Measurements from ENCODE around the gene SLC26A8. TPM values are rescaled to one million over a fixed set of nuclear protein-coding genes. Genes with fewer than 3 reads are reported as not detected.
"Not testable (repeated sequence)": the region's sequence is repeated elsewhere in the genome, so short reads cannot be mapped to it uniquely, and the experiment has no call there.

SLC26A8 gene
- total RNA-seq, 4 donors from 2014 or later, result not detected

- WGBS, 2 donors, result 54 to 56% methylated on average over 5 of the region's 5 CpGs
- TF ChIP-seq POLR2A (IDR thresholded peaks at IDR 0.05) (no peak), CTCF (IDR thresholded peaks at IDR 0.05) (no peak)
- DNase-seq (ENCODE audit: low spot score in 2 of 2), result peak in 1 of 2 donors; percentile 4
- no peak overlapping the region for H3K4me3 ChIP-seq (ENCODE audit: low read depth, poor library complexity, severe bottlenecking)
- intact Hi-C loops (cut with DNase I; ENCODE audit: low total_unique reads), result no loop called here
Observed at GRCh38 chr6:35935469-35935868, 89.0 kb downstream of the SLC26A8 start.

DNA sequence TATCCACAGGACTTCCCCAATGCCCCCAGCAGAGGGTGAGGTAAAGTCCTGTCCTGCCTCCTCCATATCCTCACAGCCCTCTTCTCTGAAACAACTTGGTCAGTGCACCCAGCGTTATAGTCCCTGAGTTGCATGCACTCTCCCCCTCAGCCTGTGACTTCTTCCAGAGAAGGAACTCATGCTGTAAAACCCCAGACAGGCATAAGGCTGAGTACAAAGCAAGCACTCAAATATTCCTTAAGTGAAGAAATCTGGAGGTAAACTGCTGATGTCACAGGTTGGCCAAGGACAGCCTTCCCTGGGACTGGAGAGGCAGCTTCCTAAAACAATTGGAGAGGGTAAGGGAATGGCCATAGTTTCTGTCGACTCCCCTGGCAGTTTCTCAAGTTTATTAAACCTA, 90.6 kb downstream of the SLC26A8 start:
- H3K4me3 ChIP-seq (ENCODE audit: low read depth, poor library complexity, severe bottlenecking), result no peak overlapping the region
- TF ChIP-seq CTCF (IDR thresholded peaks at IDR 0.05) (no peak), POLR2A (IDR thresholded peaks at IDR 0.05) (no peak)
- WGBS, 2 donors, result 50 to 56% methylated on average over 2 of the region's 2 CpGs
- DNase-seq (ENCODE audit: low spot score in 2 of 2), result peak in 1 of 2 donors; percentile 17
- intact Hi-C loops (cut with DNase I; ENCODE audit: low total_unique reads), result no loop called here

GRCh38 chr6:35931873-35932272, 92.6 kb downstream of the SLC26A8 start:
- H3K4me3 ChIP-seq (ENCODE audit: low read depth, poor library complexity, severe bottlenecking); intact Hi-C loops (cut with DNase I; ENCODE audit: low total_unique reads): not testable (repeated sequence)
- DNase-seq (ENCODE audit: low spot score in 2 of 2), result peak in 1 of 2 donors; percentile 45
- 81 to 85% methylated on average over 10 of the region's 10 CpGs for WGBS, 2 donors

- H3K4me3 ChIP-seq (ENCODE audit: low read depth, poor library complexity, severe bottlenecking), result no peak overlapping the region
- WGBS, 2 donors, result 96 to 97% methylated on average over 15 to 24 of the region's 30 CpGs
- TF ChIP-seq POLR2A (IDR thresholded peaks at IDR 0.05) (no peak), CTCF (IDR thresholded peaks at IDR 0.05) (no peak)
- peak in 1 of 2 donors; percentile 76 for DNase-seq (ENCODE audit: low spot score in 2 of 2)
- intact Hi-C loops (cut with DNase I; ENCODE audit: low total_unique reads), result no loop called here
Observed at GRCh38 chr6:35931120-35931561, 93.3 kb downstream of the SLC26A8 start.

GRCh38 chr6:35929601-35930000, 94.8 kb downstream of the SLC26A8 start:
- DNase-seq (ENCODE audit: low spot score in 2 of 2), result no peak
- 92 to 95% methylated on average over 1 of the region's 1 CpG for WGBS, 2 donors
- H3K4me3 ChIP-seq (ENCODE audit: low read depth, poor library complexity, severe bottlenecking), result no peak overlapping the region
- TF ChIP-seq POLR2A (IDR thresholded peaks at IDR 0.05) (no peak), CTCF (IDR thresholded peaks at IDR 0.05) (no peak)
- intact Hi-C loops (cut with DNase I; ENCODE audit: low total_unique reads), result no loop called here

GRCh38 chr6:35926509-35927215, 97.8 kb downstream of the SLC26A8 start:
- intact Hi-C loops (cut with DNase I; ENCODE audit: low total_unique reads), result no loop called here
- 81 to 85% methylated on average over 2 of the region's 2 CpGs for WGBS, 2 donors
- no peak for DNase-seq (ENCODE audit: low spot score in 2 of 2)
- no peak for TF ChIP-seq CTCF (IDR thresholded peaks at IDR 0.05)
- no peak for TF ChIP-seq POLR2A (IDR thresholded peaks at IDR 0.05)
- no peak overlapping the region for H3K4me3 ChIP-seq (ENCODE audit: low read depth, poor library complexity, severe bottlenecking)
